HL-60 (cell line): Measurements from ENCODE around the gene UNC13B.

ENCODE experiments used
- DNase-seq, 2 experiments: peaks; one replicate each; pipeline ENCODE4 v3.0.0-alpha.2; 2010 to 2020; ENCODE audit warnings: low read depth in 1 of 2, low spot score in 1 of 2
- H3K27ac ChIP-seq: fragments of 250-450 bp; sonication (Bioruptor Pico); replicated peaks from 2 replicates; pipeline ENCODE4 v1.5.1; 2020; ENCODE audit warnings: mild to moderate bottlenecking, moderate library complexity
- H3K27me3 ChIP-seq: fragments of 250-450 bp; sonication (Bioruptor Pico); 2 replicates; pipeline ENCODE4 v1.5.1; 2021; ENCODE audit warnings: mild to moderate bottlenecking, moderate library complexity; ENCODE audit not compliant: insufficient read depth, poor library complexity, severe bottlenecking
- H3K4me3 ChIP-seq: replicated peaks from 2 replicates; pipeline ENCODE4 v1.5.1; 2011; ENCODE audit warnings: mild to moderate bottlenecking, control low read depth, low read length; ENCODE audit not compliant: insufficient read depth
- GABPA ChIP-seq: IDR thresholded peaks from 2 replicates; pipeline ENCODE4 v1.6.1; 2012; ENCODE audit warnings: low read depth
- POLR2AphosphoS5 ChIP-seq: IDR thresholded peaks from 2 replicates; pipeline ENCODE4 v1.6.1; 2012; ENCODE audit warnings: low read depth
- SPI1 ChIP-seq: IDR thresholded peaks from 2 replicates; pipeline ENCODE4 v1.6.1; 2012; ENCODE audit warnings: low read depth, mild to moderate bottlenecking, borderline replicate concordance
- TF ChIP-seq, protein P1 (sequence below): IDR thresholded peaks from one replicate; pipeline ENCODE4 v1.5.1; 2011; ENCODE audit warnings: low read length, control low read depth, inconsistent platforms; ENCODE audit not compliant: insufficient read depth
- TF ChIP-seq, protein P2 (sequence below): IDR thresholded peaks from 2 replicates; pipeline ENCODE4 v1.6.1; 2012; ENCODE audit warnings: low read depth; ENCODE audit not compliant: insufficient replicate concordance

The UNC13B gene

DNA sequence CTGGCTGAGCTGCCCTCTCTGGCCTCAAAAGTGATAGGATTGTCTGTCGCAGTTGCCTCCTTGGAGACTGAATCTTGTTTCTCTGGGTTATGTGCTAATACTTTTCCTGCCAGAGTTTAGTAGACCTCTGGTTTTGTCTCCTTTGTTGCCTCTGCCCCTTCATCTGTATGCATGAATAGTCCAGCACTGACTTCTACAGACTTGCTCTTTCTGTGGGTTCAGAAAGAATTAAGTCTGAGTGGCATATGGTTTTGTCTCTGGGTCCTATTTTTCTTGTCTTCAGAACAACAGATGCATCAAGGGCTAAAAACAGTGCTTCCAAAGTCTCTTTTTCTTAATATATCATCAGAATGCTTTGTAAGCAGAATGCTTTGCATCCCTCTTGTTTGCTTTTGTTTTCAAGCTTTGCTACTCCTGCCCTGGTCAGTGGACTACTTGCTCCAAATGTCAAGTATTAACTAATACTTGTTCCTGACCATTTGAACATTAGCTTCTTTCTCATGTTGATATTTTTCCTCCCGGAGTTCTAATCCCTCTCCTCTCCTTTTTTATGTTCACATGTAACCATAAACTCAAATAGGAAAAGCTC lies 131.7 kb downstream of the UNC13B start:
- DNase-seq: no peak
- TF ChIP-seq, protein P1, sequence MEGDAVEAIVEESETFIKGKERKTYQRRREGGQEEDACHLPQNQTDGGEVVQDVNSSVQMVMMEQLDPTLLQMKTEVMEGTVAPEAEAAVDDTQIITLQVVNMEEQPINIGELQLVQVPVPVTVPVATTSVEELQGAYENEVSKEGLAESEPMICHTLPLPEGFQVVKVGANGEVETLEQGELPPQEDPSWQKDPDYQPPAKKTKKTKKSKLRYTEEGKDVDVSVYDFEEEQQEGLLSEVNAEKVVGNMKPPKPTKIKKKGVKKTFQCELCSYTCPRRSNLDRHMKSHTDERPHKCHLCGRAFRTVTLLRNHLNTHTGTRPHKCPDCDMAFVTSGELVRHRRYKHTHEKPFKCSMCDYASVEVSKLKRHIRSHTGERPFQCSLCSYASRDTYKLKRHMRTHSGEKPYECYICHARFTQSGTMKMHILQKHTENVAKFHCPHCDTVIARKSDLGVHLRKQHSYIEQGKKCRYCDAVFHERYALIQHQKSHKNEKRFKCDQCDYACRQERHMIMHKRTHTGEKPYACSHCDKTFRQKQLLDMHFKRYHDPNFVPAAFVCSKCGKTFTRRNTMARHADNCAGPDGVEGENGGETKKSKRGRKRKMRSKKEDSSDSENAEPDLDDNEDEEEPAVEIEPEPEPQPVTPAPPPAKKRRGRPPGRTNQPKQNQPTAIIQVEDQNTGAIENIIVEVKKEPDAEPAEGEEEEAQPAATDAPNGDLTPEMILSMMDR: no peak
- no peak for TF ChIP-seq SPI1
- TF ChIP-seq, protein P2, sequence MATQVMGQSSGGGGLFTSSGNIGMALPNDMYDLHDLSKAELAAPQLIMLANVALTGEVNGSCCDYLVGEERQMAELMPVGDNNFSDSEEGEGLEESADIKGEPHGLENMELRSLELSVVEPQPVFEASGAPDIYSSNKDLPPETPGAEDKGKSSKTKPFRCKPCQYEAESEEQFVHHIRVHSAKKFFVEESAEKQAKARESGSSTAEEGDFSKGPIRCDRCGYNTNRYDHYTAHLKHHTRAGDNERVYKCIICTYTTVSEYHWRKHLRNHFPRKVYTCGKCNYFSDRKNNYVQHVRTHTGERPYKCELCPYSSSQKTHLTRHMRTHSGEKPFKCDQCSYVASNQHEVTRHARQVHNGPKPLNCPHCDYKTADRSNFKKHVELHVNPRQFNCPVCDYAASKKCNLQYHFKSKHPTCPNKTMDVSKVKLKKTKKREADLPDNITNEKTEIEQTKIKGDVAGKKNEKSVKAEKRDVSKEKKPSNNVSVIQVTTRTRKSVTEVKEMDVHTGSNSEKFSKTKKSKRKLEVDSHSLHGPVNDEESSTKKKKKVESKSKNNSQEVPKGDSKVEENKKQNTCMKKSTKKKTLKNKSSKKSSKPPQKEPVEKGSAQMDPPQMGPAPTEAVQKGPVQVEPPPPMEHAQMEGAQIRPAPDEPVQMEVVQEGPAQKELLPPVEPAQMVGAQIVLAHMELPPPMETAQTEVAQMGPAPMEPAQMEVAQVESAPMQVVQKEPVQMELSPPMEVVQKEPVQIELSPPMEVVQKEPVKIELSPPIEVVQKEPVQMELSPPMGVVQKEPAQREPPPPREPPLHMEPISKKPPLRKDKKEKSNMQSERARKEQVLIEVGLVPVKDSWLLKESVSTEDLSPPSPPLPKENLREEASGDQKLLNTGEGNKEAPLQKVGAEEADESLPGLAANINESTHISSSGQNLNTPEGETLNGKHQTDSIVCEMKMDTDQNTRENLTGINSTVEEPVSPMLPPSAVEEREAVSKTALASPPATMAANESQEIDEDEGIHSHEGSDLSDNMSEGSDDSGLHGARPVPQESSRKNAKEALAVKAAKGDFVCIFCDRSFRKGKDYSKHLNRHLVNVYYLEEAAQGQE: no peak
- no peak for TF ChIP-seq POLR2AphosphoS5
- no peak for TF ChIP-seq GABPA
- Histone ChIP-seq H3K27ac (no peak overlapping the region), H3K4me3 (no peak overlapping the region), H3K27me3 (no peaks in the 10 kb centered on the region)

DNA sequence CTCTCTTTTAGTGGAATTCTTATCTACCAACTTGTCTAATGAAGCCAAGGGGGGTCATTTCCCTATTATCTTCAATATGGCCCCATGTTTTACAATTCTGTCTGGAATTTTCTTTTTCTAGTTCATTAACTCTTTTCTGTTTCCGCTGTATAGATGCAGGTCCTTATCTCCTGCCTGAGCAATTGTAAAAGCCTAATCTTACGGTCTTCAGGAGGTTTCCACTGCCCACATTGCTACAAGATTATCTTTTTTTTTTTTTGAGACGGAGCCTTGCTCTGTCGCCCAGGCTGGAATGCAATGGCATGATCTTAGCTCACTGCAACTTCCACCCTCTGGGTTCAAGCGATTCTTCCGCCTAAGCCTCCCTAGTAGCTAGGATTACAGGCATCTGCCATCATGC lies 132.3 kb downstream of the UNC13B start:
- TF ChIP-seq, protein P2: no peak
- TF ChIP-seq GABPA (no peak), POLR2AphosphoS5 (no peak), SPI1 (no peak)
- TF ChIP-seq, protein P1: no peak
- Histone ChIP-seq H3K27me3 (no peaks in the 10 kb centered on the region), H3K4me3 (no peak overlapping the region), H3K27ac (no peak overlapping the region)
- DNase-seq: no peak

DNA sequence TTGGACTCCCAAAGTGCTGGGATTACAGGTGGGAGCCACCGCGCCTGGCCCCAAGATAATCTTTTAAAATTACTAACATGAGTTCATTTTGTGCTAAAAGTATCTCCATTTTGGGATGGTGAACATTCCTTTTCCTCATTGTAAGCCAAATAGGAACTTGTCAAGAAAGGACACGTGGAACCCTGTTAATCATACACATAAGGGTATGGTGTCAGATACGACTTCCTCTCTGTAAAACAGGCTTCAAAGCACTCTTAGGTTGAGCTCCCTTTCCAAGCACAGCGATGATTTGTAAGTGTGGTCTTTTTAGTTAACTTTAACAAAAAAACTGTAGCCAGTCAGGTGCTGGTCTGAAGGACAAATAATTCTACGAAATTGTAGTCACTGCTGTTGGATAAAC lies 132.7 kb downstream of the UNC13B start:
- H3K27me3 ChIP-seq: no peaks in the 10 kb centered on the region
- no peak for DNase-seq
- H3K4me3 ChIP-seq: no peak overlapping the region
- TF ChIP-seq, protein P2: no peak
- TF ChIP-seq POLR2AphosphoS5: no peak
- TF ChIP-seq GABPA: no peak
- TF ChIP-seq, protein P1: no peak
- no peak for TF ChIP-seq SPI1
- H3K27ac ChIP-seq: no peak overlapping the region
